ENCODE data around the gene TYROBP. TPM values are rescaled to one million over a fixed set of nuclear protein-coding genes. Genes with fewer than 3 reads are reported as not detected.

The TYROBP gene
- total and polyA plus RNA-seq, 2 of the 4 experiments (the other 2 are of a cell fraction): not detected

DNA sequence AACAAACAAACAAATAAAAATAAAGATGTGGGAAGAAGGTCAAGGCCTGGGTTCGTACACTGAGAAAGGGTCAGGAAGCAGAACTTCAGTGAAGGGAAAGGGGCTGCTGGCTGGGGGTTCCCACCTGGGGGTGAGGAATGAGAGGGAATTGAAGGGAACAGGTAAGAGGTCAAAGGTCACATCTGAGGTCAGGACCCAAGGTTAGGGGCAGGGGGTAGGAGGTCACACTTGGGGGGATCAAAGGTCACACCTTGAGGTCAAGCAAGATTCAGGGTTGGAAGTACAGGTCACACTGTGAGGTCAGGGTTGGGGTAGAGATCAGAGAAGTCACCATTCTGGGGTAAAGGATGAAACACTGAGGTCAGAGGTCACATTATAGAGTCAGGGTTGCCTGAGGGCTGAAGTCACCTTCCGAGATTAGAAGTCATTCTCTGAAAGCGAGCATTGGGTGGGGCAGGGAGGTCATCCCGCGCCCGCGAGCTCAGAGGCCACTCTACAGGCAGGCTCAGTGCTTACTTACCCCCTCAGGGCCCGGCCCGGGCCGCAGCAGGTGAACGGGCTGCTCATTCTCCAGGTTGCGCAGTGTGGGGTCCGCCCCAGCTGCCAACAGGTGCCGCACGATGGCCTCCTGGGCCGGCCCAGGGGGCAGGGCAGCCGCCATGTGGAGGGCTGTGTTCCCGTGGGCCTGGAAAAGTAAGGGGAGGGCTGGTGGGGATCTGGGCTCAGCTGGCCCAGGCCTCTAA is 18.6 kb downstream of the TYROBP start:
- Histone ChIP-seq H4K5ac (ENCODE audit: low read depth, low read length) (no peak overlapping the region), H3K56ac (ENCODE audit: extremely low read depth, insufficient read depth, low read length) (no peak overlapping the region), H3K18ac (ENCODE audit: low read depth, low read length) (no peak overlapping the region), H2BK120ac (ENCODE audit: low read depth, low read length) (no peak overlapping the region), H3K23ac (ENCODE audit: low read depth, low read length) (no peak overlapping the region), H2AK5ac (ENCODE audit: low read depth, low read length) (no peak overlapping the region), H3K36me3 (ENCODE audit: control insufficient read depth, insufficient read depth, low read length) (peaks cover 35% of the 10 kb centered on the region), H4K8ac (ENCODE audit: low read depth in 2 of 2, low read length in 2 of 2) (no peak overlapping the region), H3K9ac (ENCODE audit: low read depth, low read length) (no peak overlapping the region), H2BK20ac (ENCODE audit: low read depth, low read length) (no peak overlapping the region), H2AFZ (replicated peaks; ENCODE audit: low read length, poor library complexity) (no peak overlapping the region), H2BK5ac (ENCODE audit: low read depth, low read length, poor library complexity, severe bottlenecking) (no peak overlapping the region), H2BK15ac (ENCODE audit: low read depth, low read length) (no peak overlapping the region), H3K4ac (ENCODE audit: low read depth, low read length) (no peak overlapping the region), H3K27me3 (ENCODE audit: control insufficient read depth, insufficient read depth, low read length) (no peaks in the 10 kb centered on the region), H4K91ac (ENCODE audit: insufficient read depth, low read depth, low read length) (no peak overlapping the region), H3K14ac (replicated peaks; ENCODE audit: low read depth, low read length) (no peak overlapping the region), H3K4me3 (ENCODE audit: insufficient read depth, low read depth, low read length) (no peak overlapping the region), H3K9me3 (ENCODE audit: control insufficient read depth, insufficient read depth, low read length) (no peaks in the 10 kb centered on the region), H3K9me1 (ENCODE audit: insufficient read depth, low read length) (no peaks in the 10 kb centered on the region; the same call in 1 of the 2 replicates), H3K79me1 (ENCODE audit: low read depth in 1 of 2, low read length in 2 of 2) (peaks cover 2 to 8% of the 10 kb centered on the region in 2 experiments; a peak in 1 of 4 replicates), H3K4me1 (ENCODE audit: control insufficient read depth, insufficient read depth, low read length) (no peaks in the 10 kb centered on the region), H2AK9ac (replicated peaks; ENCODE audit: low read depth, low read length, poor library complexity) (no peak overlapping the region), H3K4me2 (ENCODE audit: low read depth, low read length) (no peak overlapping the region), H3K27ac (ENCODE audit: insufficient read depth, low read length) (no peak overlapping the region), H4K20me1 (ENCODE audit: insufficient read depth, low read length) (no peaks in the 10 kb centered on the region)
- ATAC-seq (ENCODE audit: low read depth) (no peak), DNase-seq (no peak)
- POLR2A ChIA-PET (ENCODE audit: unreplicated experiment): no interaction called here
- no TSS peak for BruUV-seq (replicated peaks)
- in situ Hi-C loops (cut with MboI; ENCODE audit: low sequenced_read_pairs) (loop anchor here (5.0 kb wide), 1 partner anchor 43 kb away; no protein-coding TSS in a partner anchor), dilution Hi-C loops (cut with HindIII; ENCODE audit: low sequenced_read_pairs, unreplicated experiment) (no loop called here), intact Hi-C loops (cut with micrococcal nuclease) (no loop called here)
- TF ChIP-seq MXI1 (IDR thresholded peaks at IDR 0.05; ENCODE audit: borderline replicate concordance, low read depth, low read length) (no peak), SMC3 (IDR thresholded peaks at IDR 0.05; ENCODE audit: low read depth, low read length) (no peak), POLR2A (IDR thresholded peaks at IDR 0.05; ENCODE audit: low read depth, low read length) (no peak), RAD21 (IDR thresholded peaks at IDR 0.05; ENCODE audit: low read length) (no peak), RFX5 (IDR thresholded peaks at IDR 0.05; ENCODE audit: low read depth, low read length) (no peak), MAZ (IDR thresholded peaks at IDR 0.05; ENCODE audit: borderline replicate concordance, low read depth, low read length) (no peak), FOS (IDR thresholded peaks at IDR 0.05; ENCODE audit: low read depth, low read length) (no peak), USF2 (IDR thresholded peaks at IDR 0.05; ENCODE audit: low read depth, low read length) (no peak), RCOR1 (IDR thresholded peaks at IDR 0.05; ENCODE audit: insufficient replicate concordance, low read length) (no peak), NFE2L2 (IDR thresholded peaks at IDR 0.05; ENCODE audit: low read depth, low read length) (no peak), CHD1 (IDR thresholded peaks at IDR 0.05; ENCODE audit: low read depth, low read length) (no peak), MAFK (IDR thresholded peaks at IDR 0.05; ENCODE audit: low read depth, low read length) (no peak)
- TF ChIP-seq, protein P1, sequence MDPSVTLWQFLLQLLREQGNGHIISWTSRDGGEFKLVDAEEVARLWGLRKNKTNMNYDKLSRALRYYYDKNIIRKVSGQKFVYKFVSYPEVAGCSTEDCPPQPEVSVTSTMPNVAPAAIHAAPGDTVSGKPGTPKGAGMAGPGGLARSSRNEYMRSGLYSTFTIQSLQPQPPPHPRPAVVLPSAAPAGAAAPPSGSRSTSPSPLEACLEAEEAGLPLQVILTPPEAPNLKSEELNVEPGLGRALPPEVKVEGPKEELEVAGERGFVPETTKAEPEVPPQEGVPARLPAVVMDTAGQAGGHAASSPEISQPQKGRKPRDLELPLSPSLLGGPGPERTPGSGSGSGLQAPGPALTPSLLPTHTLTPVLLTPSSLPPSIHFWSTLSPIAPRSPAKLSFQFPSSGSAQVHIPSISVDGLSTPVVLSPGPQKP (IDR thresholded peaks at IDR 0.05; ENCODE audit: borderline replicate concordance, low read depth, low read length): no peak
- CTCF ChIA-PET: no interaction called here
- 89% methylated on average over 13 of the region's 18 CpGs; no CpG with 5 or more reads in 1 of the 2 experiments for WGBS, 2 experiments (ENCODE audit: extremely low coverage in 2 of 2, insufficient read length in 1 of 2)
